Inflammatory macrophage (primary cell): ENCODE measurements around the gene ZGRF1.
"Not testable (repeated sequence)": the region's sequence is repeated elsewhere in the genome, so short reads cannot be mapped to it uniquely, and the experiment has no call there.

Source experiments
- DNase-seq, 2 donors: peaks; one replicate each; pipeline ENCODE4 v3.0.0-alpha.2; 2020 to 2022
- total RNA-seq, 18 experiments: gene quantifications; one replicate each; lab custom pipeline; 2026; ENCODE audit warnings: mixed read lengths in 6 of 18, inconsistent platforms in 2 of 18; lab: John Stamatoyannopoulos, UW

Gene ZGRF1, protein sequence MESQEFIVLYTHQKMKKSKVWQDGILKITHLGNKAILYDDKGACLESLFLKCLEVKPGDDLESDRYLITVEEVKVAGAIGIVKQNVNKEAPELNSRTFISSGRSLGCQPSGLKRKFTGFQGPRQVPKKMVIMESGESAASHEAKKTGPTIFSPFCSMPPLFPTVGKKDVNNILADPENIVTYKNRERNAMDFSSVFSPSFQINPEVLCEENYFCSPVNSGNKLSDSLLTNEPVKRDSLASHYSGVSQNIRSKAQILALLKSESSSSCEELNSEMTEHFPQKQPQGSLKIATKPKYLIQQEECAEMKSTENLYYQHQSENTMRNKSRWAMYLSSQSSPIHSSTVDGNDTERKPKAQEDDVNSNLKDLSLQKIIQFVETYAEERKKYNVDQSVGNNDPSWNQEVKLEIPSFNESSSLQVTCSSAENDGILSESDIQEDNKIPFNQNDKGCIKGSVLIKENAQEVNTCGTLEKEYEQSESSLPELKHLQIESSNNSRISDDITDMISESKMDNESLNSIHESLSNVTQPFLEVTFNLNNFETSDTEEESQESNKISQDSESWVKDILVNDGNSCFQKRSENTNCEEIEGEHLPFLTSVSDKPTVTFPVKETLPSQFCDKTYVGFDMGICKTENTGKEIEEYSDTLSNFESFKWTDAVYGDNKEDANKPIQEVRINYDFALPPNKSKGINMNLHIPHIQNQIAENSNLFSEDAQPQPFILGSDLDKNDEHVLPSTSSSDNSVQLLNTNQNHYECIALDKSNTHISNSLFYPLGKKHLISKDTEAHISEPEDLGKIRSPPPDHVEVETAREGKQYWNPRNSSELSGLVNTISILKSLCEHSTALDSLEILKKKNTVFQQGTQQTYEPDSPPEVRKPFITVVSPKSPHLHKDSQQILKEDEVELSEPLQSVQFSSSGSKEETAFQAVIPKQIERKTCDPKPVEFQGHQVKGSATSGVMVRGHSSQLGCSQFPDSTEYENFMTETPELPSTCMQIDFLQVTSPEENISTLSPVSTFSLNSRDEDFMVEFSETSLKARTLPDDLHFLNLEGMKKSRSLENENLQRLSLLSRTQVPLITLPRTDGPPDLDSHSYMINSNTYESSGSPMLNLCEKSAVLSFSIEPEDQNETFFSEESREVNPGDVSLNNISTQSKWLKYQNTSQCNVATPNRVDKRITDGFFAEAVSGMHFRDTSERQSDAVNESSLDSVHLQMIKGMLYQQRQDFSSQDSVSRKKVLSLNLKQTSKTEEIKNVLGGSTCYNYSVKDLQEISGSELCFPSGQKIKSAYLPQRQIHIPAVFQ (N-terminal part only)
- 4.8 to 32.3 (median 15.6) reads per million in 18 experiments for total RNA-seq

DNA sequence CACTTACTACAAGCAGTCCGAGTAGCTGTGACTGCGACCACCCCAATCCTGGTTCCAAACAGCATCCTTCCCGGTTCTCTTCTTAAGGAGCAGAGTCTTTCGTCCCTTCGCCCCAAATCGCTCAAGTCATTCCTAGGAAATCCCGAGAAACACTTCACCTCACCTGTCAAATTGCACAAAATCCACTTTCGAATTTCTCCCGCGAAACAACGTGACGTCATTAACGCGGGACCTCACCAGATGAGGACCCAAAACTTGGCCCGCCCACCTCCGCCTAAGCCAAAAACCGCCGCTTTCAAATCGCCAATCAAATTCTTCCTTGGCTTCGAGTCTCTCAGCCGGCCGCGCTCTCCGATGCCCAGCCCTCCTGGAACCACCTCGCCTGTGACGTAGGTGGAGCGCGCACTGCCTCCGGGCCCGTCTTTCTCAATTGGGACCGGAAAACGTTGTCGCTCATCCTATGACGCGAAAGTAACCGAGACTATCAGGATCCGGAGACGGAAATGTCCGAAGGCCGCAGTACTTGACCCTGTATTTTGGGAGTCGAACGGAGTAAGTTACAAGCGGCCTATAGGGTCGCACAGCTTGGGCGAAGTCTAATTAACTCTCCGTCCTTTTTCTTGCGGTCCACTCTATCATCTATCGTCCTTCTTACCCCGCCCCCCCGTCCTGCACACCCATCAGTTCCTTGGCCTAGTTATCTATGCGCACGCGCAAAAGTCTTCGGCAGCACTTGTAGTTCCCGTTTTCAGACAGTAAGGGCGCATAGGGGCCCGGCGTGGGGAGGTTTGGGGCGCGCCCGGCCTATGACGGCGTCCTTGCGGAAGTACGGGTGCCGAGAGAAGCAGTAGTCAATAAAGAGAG, at the start of gene ZGRF1, which contains the start of gene LARP7:
ZGRF1 (minus strand) TSS at position 222 of the 864 bp plus-strand sequence. CDS start 3,733 bp downstream, outside the sequence.
LARP7 (plus strand) TSS at position 456 of the 864 bp plus-strand sequence. CDS start 7,527 bp downstream, outside the sequence.
- peak; percentile 99 to 100 for DNase-seq

DNA sequence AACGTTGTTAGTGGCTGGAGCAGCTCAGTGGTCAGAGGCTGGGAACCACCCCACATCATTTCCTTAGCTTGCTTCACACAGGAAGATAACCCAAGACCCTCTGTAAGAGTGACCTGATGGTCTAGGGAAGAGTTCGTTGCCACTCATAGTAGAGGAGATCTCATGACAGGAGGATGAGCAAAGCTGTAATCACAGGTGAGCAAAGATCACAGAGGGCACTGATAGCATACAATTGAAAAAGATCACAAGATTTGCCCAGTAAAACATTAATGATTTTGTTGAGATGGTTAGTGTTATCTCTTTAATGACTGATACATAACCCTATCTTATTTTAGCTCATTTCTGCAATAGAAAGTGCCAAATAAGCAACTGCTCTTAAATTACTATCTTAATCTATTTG, 44.3 kb upstream of the ZGRF1 start:
- no peak for DNase-seq

DNA sequence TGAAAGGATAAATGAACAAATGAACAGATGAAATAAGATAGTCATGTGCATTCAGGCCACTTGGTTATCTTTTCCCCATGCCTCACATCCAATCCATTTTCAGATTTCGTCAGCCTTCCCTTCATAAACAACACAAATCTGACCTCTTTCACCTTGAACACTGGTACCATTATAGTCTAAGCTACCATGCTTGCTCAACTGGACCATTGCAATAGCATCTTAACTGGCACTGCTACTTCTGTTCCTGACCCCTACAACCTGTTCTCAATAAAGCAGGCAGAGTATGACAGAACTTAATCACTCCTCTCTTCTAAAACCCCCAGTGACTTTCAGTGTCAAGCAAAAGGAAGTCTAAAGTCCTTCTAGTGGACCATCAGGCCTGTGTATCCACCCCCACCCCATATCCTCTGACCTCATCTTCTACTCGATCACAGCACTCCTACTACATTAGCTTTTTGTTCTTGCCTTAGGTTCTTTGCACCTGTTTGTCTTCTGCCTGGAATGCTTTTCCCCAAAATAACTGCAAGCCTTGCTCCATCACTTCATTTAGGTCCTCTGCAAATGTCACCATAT, 40.9 kb upstream of the ZGRF1 start:
- DNase-seq: no peak

DNA sequence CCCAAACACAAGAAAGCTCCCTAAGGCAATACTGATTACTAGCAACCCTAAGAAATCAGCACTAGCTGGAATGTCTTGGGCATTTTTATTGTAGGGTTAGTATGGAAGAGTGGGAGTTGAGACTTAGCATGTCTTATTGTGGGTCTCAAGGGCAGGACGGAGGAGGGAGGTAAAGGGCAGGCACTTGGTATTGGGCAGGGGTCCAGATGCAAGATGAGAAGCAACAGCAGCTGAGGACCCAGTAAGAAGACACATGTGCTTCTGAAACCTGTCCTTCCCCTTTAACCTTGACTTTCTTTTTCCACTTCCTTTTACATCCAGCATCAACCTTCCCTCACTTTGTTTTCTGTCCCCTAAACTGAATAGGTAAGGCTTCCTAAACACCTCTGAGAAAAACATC, 37.7 kb upstream of the ZGRF1 start:
- no peak for DNase-seq

DNA sequence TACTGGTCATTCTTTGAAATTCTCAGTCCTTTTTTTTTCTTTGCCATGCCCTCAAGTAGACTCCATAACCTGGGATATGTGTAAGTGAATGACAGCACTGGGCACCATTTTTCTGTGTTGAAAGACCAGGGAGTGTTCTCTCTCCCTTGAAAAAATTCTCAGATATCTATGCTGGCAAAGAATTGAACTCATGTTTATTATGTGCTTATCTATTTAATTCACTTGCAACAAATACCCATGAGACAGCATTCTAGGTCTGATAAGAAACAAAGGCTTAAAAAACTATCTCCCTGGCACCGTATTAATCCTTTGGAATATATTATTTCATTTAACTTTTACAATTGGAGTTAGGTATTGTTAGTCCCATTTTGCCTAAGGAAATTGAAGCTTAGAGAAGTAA, 37.0 kb upstream of the ZGRF1 start:
- no peak for DNase-seq

DNA sequence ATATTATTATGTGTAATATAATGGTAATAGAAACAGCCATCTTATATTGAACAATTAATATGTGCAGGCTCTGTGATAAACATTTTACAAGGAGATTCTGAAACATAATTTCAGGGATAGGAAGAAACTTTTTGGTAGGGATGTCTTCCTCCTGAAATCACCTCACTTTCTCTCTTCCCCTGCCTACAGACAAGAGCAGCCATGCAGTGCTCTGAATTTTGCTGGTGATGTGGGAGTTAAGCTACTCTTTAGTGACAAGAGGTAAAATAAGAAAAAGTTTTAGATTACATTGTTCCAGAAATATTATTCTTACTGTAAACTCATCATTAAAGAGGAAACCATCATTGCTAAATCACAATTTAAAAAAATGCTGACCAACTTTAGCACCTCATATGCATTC, 36.4 kb upstream of the ZGRF1 start:
- no peak for DNase-seq

DNA sequence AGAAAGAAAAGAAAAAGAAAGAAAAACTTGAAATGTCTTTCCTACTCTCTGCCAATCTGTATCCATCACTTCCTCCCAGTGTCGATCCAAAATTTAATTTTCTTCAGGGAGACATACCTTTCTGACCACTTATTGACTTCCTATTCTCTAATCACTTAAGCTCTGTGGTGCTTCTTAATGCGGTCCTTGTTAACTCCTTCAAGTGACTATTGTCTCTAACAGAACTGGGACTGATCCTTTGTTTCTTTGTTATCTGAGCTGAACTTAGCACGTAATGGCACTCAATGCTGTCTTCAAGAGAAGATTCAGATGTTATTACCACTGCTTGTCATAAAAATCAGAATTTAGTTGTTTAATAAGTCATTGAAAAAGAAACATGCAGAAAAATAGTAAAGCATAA, 31.4 kb upstream of the ZGRF1 start:
- no peak for DNase-seq

DNA sequence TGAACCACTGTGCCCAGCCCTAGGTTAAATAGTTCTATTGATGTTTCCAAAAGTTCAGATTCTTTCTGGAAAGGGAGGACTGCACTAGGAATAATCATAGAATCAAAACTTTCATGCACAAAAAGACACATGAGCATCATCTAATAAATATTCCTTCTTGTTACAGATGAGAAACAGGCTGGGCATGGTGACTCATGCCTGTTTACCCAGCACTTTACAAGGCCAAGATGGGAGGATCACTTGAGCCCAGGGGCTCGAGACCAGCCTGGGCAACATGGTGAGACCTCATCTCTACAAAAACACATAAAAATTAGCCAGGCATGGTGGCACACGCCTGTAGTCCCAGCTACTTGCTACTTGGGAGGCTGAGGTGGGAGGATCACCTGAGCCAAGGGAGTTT, 27.9 kb upstream of the ZGRF1 start:
- DNase-seq: no peak

DNA sequence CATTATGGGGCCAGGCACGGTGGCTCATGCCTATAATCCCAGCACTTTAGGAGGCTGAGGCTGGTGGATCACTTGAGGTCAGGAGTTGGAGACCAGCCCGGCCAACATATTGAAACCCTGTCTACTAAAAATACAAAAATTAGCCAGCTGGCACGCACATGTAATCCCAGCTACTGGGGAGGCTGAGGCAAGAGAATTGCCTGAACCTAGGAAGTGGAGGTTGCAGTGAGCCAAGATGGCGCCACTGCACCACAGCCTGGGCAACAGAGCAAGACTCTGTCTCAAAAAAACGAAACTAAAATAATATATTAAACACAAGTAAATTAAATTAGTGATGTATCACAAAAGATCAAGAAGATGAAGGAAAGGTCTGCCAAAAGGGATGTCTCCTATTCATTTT, 19.4 kb upstream of the ZGRF1 start:
- not testable (repeated sequence) for DNase-seq

DNA sequence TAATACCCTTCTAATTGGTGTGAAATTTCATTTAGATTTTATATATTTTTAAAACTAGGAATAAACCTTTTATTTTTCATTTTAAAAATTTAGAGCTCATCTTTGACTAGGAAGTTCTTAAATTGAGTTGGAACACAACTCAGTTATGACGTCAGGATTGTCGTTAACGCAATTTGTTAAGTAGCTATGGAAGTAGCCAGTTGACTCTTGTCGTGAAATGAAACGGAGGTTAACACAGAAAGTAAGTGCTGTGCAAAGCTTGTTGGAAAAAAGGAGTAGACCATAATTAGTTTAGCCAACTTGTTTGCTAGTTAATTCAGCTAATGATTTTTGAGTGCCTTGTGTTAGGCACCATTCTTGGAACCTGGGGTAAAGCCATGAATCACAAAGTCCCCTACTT, 18.6 kb upstream of the ZGRF1 start:
- DNase-seq: no peak

DNA sequence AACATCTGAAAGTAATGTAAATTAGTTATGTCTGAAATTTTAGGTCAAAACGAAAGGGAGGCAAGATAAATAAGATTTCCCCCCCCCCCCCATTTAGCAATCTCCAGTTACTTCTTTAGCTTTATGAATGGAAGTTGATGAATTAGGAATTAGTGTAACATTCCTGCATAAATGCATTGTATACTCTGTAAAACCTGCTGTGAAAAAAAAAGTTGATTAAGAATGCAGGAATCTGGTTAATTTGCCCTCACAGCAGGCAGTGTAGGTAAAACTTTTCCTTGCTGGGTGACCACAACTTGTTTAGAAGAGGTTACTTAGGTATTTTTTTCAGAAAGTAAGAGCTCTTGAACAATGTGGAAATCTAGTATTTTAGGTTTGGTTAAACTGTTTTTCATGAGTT, 15.5 kb upstream of the ZGRF1 start:
- DNase-seq: no peak

DNA sequence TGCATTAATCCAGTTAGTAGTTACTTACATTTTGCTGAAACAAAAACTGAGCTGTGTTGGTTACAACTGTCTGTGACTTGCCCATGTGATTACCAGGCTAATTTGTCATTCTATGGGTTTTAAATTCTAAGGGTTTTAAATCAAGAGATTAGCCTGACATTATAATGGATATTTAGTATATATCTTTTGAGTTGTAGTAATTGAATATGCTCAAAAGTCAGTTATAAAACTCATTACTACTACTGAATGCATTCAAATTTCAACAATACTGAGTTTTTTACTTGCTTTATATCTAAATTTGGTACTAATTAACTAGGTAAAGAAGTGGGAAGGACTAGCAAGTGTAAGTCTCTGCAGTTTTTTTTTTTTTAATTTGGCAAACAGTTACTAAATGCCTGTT, 14.9 kb upstream of the ZGRF1 start:
- no peak for DNase-seq

DNA sequence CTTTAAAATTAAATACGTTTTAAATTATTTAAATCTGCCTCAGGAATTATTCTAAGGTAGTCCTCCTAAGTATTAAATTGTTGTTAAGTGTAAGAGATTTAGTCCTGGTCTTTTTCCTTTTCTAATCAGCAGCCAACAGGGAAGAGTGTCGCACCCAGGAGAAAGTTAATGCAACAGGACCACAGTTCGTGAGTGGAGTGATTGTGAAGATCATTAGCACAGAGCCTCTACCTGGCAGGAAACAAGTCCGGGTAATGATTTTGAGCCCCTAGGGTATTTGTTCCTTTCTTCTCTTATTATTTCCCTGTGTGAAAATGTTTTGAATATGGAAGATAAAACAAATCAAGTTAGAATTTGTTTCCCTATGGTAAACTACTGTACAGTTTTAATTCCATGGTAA, 13.6 kb upstream of the ZGRF1 start:
- no peak for DNase-seq

DNA sequence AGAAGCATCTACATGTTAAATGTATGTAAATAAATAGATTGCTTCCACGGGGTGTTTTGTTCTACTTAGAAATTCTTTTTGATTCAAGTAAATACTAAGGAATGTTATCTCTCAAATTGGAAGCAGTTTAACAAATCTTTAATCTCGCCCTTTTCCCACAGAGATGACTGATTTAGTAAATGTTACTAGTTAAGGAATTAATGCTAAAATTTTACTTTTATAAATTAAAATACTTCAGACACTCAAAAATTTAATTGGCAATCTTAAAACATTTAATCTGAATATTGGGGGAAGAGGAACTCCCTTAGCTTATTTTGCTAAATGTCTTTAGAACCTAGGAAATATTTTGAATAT, 12.3 kb upstream of the ZGRF1 start:
- no peak for DNase-seq

DNA sequence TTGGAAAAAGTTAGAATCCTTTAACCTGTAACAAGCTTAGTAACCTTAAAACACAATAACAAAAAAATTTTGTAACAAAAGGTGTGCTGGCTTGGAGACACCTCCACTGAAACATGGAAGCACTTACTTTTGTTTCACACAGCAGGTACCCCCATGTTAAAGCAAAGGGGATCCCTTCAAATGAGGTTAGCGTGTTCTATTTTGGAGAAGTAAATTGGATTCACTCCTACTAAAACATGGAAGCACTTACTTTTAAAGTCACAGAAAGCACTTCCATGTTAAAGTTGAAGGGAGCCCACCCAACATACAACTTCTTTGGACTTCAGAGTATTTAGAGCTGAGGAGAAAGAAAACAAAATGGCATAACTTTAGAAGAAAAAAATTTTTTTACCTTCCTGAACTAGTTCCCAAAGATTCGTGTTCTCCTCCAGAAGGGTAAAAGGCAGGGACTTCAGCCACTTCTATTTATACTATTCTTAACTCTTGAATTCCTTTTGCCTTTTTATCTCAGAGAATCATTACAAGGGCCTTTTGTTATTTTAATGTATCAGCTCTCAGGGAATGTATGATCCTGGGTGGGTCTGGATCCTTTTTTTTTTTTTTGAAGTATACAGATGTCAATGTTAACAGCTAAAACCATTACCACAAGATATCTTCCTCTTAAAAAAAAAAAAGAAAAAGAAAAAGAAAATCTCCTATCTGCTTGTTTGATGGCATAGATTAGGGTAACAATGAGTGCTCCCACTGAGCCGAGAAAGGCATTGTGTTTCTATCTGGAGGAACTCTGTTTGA, 11.8 kb upstream of the ZGRF1 start:
- no peak for DNase-seq

DNA sequence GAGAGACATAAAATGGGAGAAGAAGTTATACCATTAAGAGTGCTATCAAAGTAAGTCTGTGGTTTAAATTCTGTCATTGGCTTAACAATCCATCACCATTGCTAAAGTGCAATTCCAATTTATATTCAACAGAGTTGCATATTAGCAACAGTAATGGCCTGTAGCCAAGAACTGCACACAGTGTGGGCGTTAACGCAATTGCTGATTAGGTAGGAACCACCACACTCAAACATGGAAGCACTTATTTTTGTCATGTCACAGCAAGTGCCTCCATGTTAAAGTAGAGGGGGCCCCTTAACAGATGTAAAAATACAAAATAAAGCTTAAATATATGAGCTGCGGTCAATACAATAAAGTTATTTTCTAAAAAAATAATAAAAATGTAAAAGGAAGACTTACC, 11.1 kb upstream of the ZGRF1 start:
- peak in 1 of 2 donors; percentile 5 for DNase-seq

DNA sequence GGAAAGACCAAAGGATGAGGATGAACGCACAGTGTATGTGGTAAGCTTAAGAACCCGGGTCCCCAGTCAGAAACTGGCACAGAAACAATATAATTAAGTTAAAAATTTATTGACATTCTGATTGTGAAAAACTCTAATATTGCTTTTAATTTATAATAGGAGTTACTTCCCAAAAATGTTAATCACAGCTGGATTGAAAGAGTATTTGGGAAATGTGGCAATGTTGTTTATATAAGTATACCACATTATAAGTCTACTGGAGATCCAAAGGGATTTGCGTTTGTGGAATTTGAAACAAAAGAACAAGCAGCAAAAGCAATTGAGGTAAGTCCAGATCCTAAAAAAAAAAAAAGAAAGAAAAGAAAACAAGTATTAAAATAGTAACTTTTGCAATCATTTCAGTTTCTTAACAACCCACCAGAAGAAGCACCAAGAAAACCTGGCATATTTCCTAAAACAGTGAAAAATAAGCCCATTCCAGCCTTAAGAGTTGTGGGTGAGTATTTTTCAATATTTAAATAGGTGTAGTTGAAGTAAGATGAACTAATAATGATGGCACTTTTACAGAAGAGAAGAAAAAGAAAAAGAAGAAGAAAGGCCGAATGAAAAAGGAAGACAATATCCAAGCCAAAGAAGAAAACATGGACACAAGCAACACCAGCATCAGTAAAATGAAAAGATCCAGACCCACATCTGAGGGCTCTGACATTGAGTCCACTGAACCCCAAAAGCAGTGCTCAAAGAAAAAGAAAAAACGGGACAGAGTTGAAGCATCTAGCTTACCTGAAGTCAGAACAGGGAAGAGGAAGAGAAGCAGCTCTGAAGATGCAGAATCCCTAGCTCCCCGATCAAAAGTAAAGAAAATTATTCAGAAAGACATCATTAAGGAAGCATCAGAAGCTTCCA, 10.2 kb upstream of the ZGRF1 start:
- no peak for DNase-seq

DNA sequence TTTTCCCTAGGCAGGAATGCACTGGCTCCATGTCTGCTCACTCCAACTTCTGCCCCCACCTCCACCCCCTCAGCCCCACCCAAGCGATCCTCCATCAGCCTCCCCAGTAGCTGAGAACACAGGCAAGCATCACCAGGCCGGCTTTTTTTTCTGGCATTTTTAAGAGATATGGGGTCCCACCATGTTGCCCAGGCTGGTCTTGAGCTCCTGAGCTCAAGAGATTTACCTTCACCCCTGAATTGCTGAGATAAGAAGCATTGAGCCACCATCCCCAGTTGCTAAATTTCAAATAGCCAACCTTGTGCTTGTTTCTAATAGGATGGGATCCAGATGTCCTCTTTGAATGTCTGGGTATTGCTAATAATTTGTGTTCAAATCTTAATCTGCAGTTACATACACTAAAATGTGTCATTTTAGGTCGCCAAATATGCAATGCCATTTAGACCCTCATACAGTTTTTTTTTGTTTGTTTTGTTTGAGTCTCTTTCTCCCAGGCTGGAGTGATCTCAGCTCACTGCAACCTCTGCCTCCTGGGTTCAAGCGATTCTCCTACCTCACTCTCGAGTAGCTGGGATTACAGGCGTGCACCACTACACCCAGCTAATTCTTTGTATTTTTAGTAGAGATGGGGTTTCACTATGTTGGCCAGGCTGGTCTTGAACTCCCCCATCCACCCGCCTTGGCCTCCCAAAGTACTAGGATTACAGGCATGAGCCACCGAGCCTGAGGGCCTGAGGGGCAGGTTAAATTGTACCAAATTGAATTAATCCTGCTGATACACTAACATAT, 9.0 kb upstream of the ZGRF1 start:
- no peak for DNase-seq
